K562 (cell line): Measurements from ENCODE around the gene SPRR2E. TPM values are rescaled to one million over a fixed set of nuclear protein-coding genes. Genes with fewer than 3 reads are reported as not detected.

ENCODE experiments used
- ATAC-seq: fragments of 200-7000 bp; cut with Tn5 transposase; 3 replicates; pipeline ENCODE4 v1.9.1; 2020; ENCODE audit warnings: moderate library complexity
- BruUV-seq: library from RNA; stranded (reverse); fragments of 400-500 nt; replicated peaks from 2 replicates; lab custom pipeline; 2021; lab: Mats Ljungman, UMichigan
- CTCF ChIA-PET: fragments of 300-600 bp; formaldehyde crosslinking; extraction: SDS; loops from one replicate; lab custom pipeline; 2021; ENCODE audit warnings: low intra/inter-chr PET ratio; lab: Yijun Ruan, JAX
- POLR2A ChIA-PET: fragments of 300-600, 350-650 bp; sonication (Branson Sonifier 250); formaldehyde crosslinking; extraction: SDS; loops from one replicate; lab custom pipeline; 2021; ENCODE audit warnings: antibody characterized with exemption, inconsistent platforms; lab: Yijun Ruan, JAX
- DNase-seq, 4 experiments: peaks; one replicate each; pipeline versions ENCODE4 v3.0.0 to v3.0.0-alpha.2; 2011 to 2018; ENCODE audit warnings: low spot score in 3 of 4, mixed read lengths in 3 of 4; ENCODE audit errors: extremely low read depth in 1 of 4
- FAIRE-seq: peaks from 2 replicates; lab custom pipeline; 2011; peaks lifted over from hg19 to GRCh38; lab: Jason Lieb, UNC
- H2AFZ ChIP-seq: 2 replicates; pipeline ENCODE4 v1.6.0; 2011; ENCODE audit warnings: low read depth, low read length, control low read depth, inconsistent platforms
- H3K27ac ChIP-seq: fragments of 200-600 bp; 3 replicates; pipeline ENCODE4 v1.8.0; 2011; ENCODE audit warnings: low read depth, mild to moderate bottlenecking, control low read depth, inconsistent platforms, low read length, moderate library complexity, mixed read lengths; ENCODE audit errors: extremely low read depth
- H3K27me3 ChIP-seq, 2 experiments: fragments of 300-600 bp in 1 of 2; 2 replicates in 1 of 2; 3 replicates in 1 of 2; pipeline versions ENCODE4 v1.6.0 to v1.8.0; 2011; ENCODE audit warnings: inconsistent platforms in 2 of 2, low read length in 2 of 2, mild to moderate bottlenecking in 1 of 2, mixed read lengths in 1 of 2, moderate library complexity in 1 of 2; ENCODE audit not compliant: control insufficient read depth in 2 of 2, insufficient read depth in 2 of 2
- H3K36me3 ChIP-seq: fragments of 300-600 bp; 3 replicates; pipeline ENCODE4 v1.8.0; 2011; ENCODE audit warnings: mild to moderate bottlenecking, low read length, inconsistent platforms; ENCODE audit not compliant: control insufficient read depth, insufficient read depth
- H3K4me1 ChIP-seq, 2 experiments: fragments of 200-600 bp in 1 of 2; replicated peaks in 1 of 2; 2 replicates in 1 of 2; 3 replicates in 1 of 2; pipeline versions ENCODE4 v1.5.1 to v1.8.0; 2011; ENCODE audit warnings: inconsistent platforms in 2 of 2, low read length in 2 of 2, mild to moderate bottlenecking in 1 of 2, mixed read lengths in 1 of 2, moderate library complexity in 1 of 2; ENCODE audit not compliant: control insufficient read depth in 2 of 2, insufficient read depth in 2 of 2
- H3K4me2 ChIP-seq: 2 replicates; pipeline ENCODE4 v1.6.1; 2011; ENCODE audit warnings: low read length, control low read depth, inconsistent platforms, mixed read lengths; ENCODE audit not compliant: insufficient read depth
- H3K4me3 ChIP-seq: fragments of 200-600 bp; sonication (generic), shearing (Covaris generic); 2 replicates; pipeline ENCODE4 v1.5.1; 2016; ENCODE audit warnings: control low read depth, inconsistent platforms
- H3K79me2 ChIP-seq: fragments of 200-600 bp; 3 replicates; pipeline ENCODE4 v1.8.0; 2011; ENCODE audit warnings: low read length, inconsistent platforms; ENCODE audit not compliant: control insufficient read depth, insufficient read depth
- H3K9ac ChIP-seq, 2 experiments: 2 replicates each; pipeline versions ENCODE4 v1.6.0 to v1.6.1; 2011; ENCODE audit warnings: low read depth in 2 of 2, low read length in 2 of 2, control low read depth in 1 of 2, inconsistent platforms in 1 of 2, mild to moderate bottlenecking in 1 of 2, mixed read lengths in 1 of 2; ENCODE audit not compliant: insufficient read depth in 1 of 2
- H3K9me1 ChIP-seq: one replicate; pipeline ENCODE4 v1.6.0; 2011; ENCODE audit warnings: inconsistent platforms, mild to moderate bottlenecking, low read length, moderate library complexity; ENCODE audit not compliant: control insufficient read depth, insufficient read depth
- H3K9me3 ChIP-seq: replicated peaks from 2 replicates; pipeline ENCODE4 v1.5.1; 2011; ENCODE audit warnings: low read depth, low read length, inconsistent platforms; ENCODE audit not compliant: control insufficient read depth, insufficient read depth
- H4K20me1 ChIP-seq: replicated peaks from 2 replicates; pipeline ENCODE4 v1.6.1; 2011; ENCODE audit warnings: low read length, inconsistent platforms, mixed read lengths; ENCODE audit not compliant: control insufficient read depth, insufficient read depth
- ATF7 ChIP-seq: fragments of 450-650 bp; IDR thresholded peaks from 2 replicates; pipeline ENCODE4 v1.7.1; 2014; ENCODE audit warnings: mild to moderate bottlenecking, moderate library complexity
- DMBX1 ChIP-seq: fragments of 250-450 bp; sonication (Bioruptor Pico); IDR thresholded peaks from 2 replicates; pipeline ENCODE4 v1.8.0; 2022; ENCODE audit warnings: inconsistent platforms, mild to moderate bottlenecking, moderate library complexity, borderline replicate concordance
- KAT8 ChIP-seq: fragments of 450-650 bp; IDR thresholded peaks from 2 replicates; pipeline ENCODE4 v1.6.1; 2016; ENCODE audit warnings: low read depth, mild to moderate bottlenecking
- ZNF12 ChIP-seq: sonication (generic); formaldehyde crosslinking; IDR thresholded peaks from 2 replicates; pipeline ENCODE4 v1.4.0; 2020; ENCODE audit warnings: mild to moderate bottlenecking, missing genetic modification reagents
- WGBS: fragments of 100-300 bp; shearing (Covaris generic); methylation state at CpG from one replicate; pipeline ENCODE4 v1.1.6; 2016; ENCODE audit warnings: low coverage, mixed read lengths; ENCODE audit not compliant: insufficient coverage; ENCODE audit errors: missing lambda C conversion rate; 5-methylcytosine and 5-hydroxymethylcytosine counted together
- in situ Hi-C: fragments of 300-500 bp; cut with MboI; formaldehyde crosslinking; loops from 4 replicates; pipeline ENCODE4 v1.15.0; 2018; ENCODE audit warnings: inconsistent platforms, mixed read lengths
- intact Hi-C: fragments of 100-400 bp; cut with micrococcal nuclease; formaldehyde crosslinking; loops from 2 replicates; pipeline ENCODE4 v1.14.2; 2022
- polyA plus RNA-seq, 8 experiments: library from polyadenylated mRNA; depleted of rRNA in 4 of 8; stranded (reverse) in 5 of 8; unstranded in 3 of 8; fragments of >200 nt; fragmentation: Nextera tagmentation in 2 of 8; fragmentation: Illumina TruSeq in 1 of 8; extraction: Ambion mirVana in 2 of 8; extraction: Trizol in 1 of 8; gene quantifications; 2 replicates each; pipeline versions ENCODE4 v1.2.1 to v1.2.3, GENCODE V29; 2011 to 2014; ENCODE audit warnings: inconsistent platforms in 1 of 8, missing spikeins in 1 of 8
- total RNA-seq, 7 experiments: library from RNA; depleted of rRNA in 6 of 7; stranded (reverse); fragments of >200 nt in 6 of 7; fragmentation: Illumina TruSeq in 2 of 7; extraction: Trizol in 2 of 7; gene quantifications; 2 replicates each; pipeline versions ENCODE4 v1.2.1 to v1.2.3, GENCODE V29; 2011 to 2021; ENCODE audit warnings: low replicate concordance in 1 of 7
- TF ChIP-seq, protein P1 (sequence below): fragments of 250-450 bp; sonication (Bioruptor Pico); IDR thresholded peaks from 2 replicates; pipeline ENCODE4 v1.8.0; 2021; ENCODE audit warnings: borderline replicate concordance, mild to moderate bottlenecking, moderate library complexity; ENCODE audit not compliant: poor library complexity, severe bottlenecking
- TF ChIP-seq, protein P2 (sequence below): fragments of 450-650 bp; IDR thresholded peaks from 2 replicates; pipeline ENCODE4 v1.6.1; 2016; ENCODE audit warnings: low read depth

SPRR2E gene
- total and polyA plus RNA-seq, 9 of the 15 experiments (the other 6 are each of a cell fraction or from before 2014, with no cell fraction given) = not detected

DNA sequence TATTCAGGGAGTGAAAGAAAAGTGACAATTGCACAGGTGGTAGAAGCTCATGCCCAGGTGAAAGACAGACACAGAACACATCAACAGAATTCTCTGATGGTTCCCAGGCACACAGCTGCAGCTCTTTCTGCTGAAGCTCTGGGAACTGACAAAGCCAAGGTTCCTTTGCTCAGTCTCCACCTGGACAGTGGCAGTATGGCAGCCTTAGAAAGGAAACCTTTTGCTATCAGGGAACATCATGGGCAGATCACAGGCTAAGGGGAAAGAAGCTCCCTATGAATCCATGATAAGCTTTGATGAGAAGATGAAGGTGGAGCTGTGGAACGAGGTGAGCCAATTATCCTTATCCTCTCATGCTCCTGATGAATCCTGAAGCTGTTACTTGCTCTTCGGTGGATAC is 24.1 kb downstream of the SPRR2E start:
- Histone ChIP-seq H3K79me2 (no peaks in the 10 kb centered on the region), H3K9me3 (no peaks in the 10 kb centered on the region), H3K27ac (no peak overlapping the region), H3K4me2 (no peak overlapping the region), H3K4me3 (no peak overlapping the region), H3K27me3 (no peaks in the 10 kb centered on the region), H3K4me1 (peaks cover 5 to 17% of the 10 kb centered on the region in 2 experiments), H3K9me1 (no peaks in the 10 kb centered on the region), H2AFZ (0 out of 2 replicates have a peak overlapping the region, but pooled peaks have one; percentile 38), H3K36me3 (no peaks in the 10 kb centered on the region), H4K20me1 (no peaks in the 10 kb centered on the region), H3K9ac (no peak overlapping the region)
- intact Hi-C loops = no loop called here
- BruUV-seq = no TSS peak
- WGBS = 11% methylated on average over 2 of the region's 2 CpGs
- in situ Hi-C loops = no loop called here
- TF ChIP-seq ATF7 = no peak
- TF ChIP-seq, protein P1, sequence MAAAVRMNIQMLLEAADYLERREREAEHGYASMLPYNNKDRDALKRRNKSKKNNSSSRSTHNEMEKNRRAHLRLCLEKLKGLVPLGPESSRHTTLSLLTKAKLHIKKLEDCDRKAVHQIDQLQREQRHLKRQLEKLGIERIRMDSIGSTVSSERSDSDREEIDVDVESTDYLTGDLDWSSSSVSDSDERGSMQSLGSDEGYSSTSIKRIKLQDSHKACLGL (CRISPR knock-in tag) = no peak
- no peak for TF ChIP-seq DMBX1 (CRISPR knock-in tag)
- TF ChIP-seq KAT8 = no peak
- TF ChIP-seq ZNF12 (CRISPR knock-in tag) = no peak
- TF ChIP-seq, protein P2, sequence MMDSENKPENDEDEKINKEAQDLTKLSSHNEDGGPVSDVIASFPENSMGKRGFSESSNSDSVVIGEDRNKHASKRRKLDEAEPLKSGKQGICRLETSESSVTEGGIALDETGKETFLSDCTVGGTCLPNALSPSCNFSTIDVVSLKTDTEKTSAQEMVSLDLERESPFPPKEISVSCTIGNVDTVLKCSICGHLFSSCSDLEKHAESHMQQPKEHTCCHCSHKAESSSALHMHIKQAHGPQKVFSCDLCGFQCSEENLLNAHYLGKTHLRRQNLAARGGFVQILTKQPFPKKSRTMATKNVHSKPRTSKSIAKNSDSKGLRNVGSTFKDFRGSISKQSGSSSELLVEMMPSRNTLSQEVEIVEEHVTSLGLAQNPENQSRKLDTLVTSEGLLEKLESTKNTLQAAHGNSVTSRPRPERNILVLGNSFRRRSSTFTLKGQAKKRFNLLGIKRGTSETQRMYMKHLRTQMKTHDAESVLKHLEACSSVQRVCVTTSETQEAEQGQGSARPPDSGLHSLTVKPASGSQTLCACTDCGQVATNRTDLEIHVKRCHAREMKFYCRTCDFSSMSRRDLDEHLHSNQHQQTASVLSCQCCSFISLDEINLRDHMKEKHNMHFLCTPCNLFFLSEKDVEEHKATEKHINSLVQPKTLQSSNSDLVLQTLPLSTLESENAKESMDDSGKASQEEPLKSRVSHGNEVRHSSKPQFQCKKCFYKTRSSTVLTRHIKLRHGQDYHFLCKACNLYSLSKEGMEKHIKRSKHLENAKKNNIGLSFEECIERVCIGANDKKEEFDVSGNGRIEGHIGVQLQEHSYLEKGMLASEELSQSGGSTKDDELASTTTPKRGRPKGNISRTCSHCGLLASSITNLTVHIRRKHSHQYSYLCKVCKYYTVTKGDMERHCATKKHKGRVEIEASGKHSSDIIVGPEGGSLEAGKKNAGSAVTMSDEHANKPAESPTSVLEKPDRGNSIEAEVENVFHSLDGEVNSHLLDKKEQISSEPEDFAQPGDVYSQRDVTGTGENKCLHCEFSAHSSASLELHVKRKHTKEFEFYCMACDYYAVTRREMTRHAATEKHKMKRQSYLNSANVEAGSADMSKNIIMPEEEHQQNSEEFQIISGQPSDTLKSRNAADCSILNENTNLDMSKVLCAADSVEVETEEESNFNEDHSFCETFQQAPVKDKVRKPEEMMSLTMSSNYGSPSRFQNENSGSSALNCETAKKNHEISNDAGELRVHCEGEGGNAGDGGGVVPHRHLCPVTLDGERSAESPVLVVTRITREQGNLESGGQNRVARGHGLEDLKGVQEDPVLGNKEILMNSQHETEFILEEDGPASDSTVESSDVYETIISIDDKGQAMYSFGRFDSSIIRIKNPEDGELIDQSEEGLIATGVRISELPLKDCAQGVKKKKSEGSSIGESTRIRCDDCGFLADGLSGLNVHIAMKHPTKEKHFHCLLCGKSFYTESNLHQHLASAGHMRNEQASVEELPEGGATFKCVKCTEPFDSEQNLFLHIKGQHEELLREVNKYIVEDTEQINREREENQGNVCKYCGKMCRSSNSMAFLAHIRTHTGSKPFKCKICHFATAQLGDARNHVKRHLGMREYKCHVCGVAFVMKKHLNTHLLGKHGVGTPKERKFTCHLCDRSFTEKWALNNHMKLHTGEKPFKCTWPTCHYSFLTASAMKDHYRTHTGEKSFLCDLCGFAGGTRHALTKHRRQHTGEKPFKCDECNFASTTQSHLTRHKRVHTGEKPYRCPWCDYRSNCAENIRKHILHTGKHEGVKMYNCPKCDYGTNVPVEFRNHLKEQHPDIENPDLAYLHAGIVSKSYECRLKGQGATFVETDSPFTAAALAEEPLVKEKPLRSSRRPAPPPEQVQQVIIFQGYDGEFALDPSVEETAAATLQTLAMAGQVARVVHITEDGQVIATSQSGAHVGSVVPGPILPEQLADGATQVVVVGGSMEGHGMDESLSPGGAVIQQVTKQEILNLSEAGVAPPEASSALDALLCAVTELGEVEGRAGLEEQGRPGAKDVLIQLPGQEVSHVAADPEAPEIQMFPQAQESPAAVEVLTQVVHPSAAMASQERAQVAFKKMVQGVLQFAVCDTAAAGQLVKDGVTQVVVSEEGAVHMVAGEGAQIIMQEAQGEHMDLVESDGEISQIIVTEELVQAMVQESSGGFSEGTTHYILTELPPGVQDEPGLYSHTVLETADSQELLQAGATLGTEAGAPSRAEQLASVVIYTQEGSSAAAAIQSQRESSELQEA = no peak
- CTCF ChIA-PET = no interaction called here
- peak in 1 of 4 experiments; percentile 9 for DNase-seq
- POLR2A ChIA-PET = no interaction called here
- peak; percentile 52; the same call in 1 of the 3 replicates for ATAC-seq
- no peak for FAIRE-seq
